GM19099 (cell line): ENCODE results near the gene TMEM239.
A peak's percentile ranks its signal among the peaks of the same experiment; 100 is the strongest.

Experiments
- POLR2A ChIP-seq: IDR thresholded peaks from 3 replicates; pipeline ENCODE4 v1.6.1; 2011; ENCODE audit warnings: low read depth; ENCODE audit not compliant: insufficient read length; ENCODE audit errors: extremely low read depth

The TMEM239 gene

GRCh38 chr20:2798095-2798805 lies 17.9 kb upstream of the TMEM239 start:
- no peak for TF ChIP-seq POLR2A

DNA sequence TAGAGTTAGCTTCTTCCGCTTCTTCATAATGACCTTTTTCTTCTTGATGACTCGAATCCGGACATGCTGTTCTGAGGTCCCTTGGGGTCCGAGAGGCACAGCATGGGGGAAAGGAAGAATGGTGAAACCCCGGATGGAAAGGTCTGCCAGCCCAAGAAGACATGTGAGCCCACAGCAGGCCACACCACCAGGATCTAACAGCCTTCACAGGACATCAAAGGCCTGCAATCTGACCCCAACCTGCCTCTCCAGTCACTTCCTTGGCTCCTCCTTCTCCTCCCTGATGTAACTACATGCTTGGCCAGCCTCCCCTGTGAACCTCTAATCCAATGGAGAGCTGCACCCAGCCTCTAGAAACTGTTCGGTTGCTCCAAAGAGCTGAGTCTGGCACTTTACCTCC lies 17.4 kb upstream of the TMEM239 start:
- TF ChIP-seq POLR2A, result no peak

DNA sequence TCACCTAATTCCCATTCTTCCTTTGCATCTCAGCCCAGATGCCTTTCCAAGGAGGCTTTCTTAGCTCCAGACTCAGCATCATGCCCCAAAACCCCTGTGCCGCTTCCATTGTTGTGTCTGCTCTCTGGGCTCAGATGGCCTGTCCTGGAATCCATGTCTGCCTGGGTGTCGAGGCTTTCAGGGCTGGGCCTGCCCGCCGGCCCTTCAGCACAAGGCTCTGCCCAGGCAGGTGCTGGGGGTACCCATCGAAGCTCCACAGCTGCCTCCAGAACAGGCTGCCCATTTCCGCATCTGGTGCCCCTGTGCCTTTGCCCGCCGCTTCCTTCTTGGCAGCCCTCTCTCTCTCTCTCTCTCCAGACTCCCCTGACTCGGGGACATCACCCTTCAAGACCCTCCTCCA lies 16.9 kb upstream of the TMEM239 start:
- TF ChIP-seq POLR2A, result no peak

GRCh38 chr20:2799688-2800520 lies 16.3 kb upstream of the TMEM239 start:
- TF ChIP-seq POLR2A, result peak; percentile 39

GRCh38 chr20:2800521-2801285 lies 15.5 kb upstream of the TMEM239 start, which contains the start of gene CPXM1:
Gene CPXM1 (minus strand): TSS chr20:2800627. CDS start chr20:2800572, 55 bp downstream.
- TF ChIP-seq POLR2A, result peak; percentile 73

DNA sequence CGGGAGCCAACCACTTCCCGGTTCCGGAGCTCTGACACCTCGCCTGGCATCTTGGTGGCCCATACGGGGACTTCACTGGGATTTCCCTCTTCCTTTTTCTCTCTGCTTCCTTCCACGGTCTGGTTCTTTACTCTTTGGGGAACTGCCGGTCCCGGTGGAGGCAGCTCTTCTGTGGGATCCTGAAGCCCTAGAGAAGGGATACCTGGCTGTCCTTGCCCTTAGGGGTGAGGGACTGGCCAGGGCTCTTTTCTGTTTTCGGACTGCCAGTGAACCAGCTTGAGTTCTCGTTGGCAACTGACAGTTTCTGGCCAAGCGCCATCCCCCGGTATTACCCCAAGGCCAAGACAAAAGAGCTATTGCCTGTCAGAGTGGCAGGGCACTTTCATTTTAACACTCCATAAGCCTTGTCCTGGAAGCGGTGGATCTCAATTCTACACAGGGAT lies 14.9 kb upstream of the TMEM239 start:
- TF ChIP-seq POLR2A, result no peak

DNA sequence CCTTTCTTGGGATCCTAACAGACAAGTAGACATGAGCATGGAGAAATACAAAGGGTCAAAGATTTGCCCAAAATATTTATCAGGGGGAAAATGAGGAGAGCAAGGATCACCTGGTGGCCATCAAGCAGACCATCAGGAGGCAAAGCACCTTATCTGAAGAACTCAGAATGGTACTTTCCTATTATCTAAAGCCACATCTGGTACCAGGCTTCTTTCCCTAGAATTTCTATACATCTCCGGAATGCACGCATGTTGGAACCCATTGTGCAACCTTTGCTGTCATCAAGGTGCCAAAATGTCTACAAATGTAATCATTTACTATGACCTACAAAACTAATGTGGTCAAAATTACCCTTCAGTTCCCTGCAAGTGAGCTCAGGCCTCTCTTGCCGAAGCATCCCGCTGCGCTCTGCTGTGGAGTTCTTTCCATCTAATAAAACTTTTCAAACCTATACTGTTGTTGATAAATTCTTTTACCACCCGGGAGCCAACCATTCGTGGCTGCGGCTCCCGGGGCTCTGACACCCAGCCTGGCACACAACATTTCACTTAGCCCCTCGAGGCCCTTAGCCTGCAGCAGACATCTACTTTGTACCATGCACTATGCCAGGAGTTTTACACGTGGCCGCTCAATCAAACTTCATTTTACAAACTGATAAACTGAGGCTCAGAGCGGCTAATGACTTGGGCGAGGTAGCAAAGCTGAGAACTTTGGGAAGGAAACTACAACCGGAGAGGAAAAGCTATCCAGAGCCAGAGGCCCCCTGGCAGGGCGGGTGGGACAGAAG lies 11.9 kb upstream of the TMEM239 start:
- no peak for TF ChIP-seq POLR2A

GRCh38 chr20:2804852-2805688 lies 11.1 kb upstream of the TMEM239 start:
- no peak for TF ChIP-seq POLR2A

GRCh38 chr20:2805689-2806350 lies 10.3 kb upstream of the TMEM239 start:
- no peak for TF ChIP-seq POLR2A

DNA sequence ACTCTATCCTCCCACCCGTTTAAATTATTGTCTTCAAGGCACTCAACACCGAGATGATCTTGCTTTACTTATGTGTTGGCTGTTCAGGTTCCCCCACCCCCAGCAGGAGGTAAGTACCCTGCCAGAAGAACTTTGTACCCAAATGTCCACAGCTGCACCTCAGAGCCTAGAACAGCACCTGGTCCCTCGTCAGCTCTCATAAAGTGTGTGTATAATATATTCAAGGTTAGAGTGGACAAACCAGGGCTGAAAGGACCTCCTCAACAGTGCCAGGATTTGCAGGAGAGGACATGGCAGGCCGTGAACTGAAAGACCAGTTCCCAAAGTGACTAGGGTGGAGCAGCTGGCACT lies 9.8 kb upstream of the TMEM239 start:
- TF ChIP-seq POLR2A, result no peak

DNA sequence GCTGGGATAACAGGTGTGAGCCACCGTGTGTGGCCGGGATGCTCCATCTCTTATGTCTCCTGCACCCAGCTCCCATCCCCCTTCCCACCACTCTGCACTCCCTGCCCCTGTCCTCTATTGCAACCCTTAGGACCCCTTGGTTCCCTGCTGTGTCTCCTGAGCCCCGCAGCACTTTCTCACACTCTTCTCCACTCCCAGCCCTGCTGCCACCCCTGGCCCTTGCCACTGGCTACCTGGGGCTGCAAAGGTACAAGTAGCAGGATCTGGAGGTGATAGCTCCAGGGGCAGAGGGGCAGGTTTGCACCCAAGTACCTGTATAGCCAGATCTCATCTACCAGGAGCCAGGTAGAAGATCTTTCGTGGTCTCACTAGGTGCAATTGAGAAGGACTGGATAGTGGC lies 9.1 kb upstream of the TMEM239 start:
- TF ChIP-seq POLR2A, result no peak

GRCh38 chr20:2809690-2810089 lies 6.5 kb upstream of the TMEM239 start:
- TF ChIP-seq POLR2A, result no peak

DNA sequence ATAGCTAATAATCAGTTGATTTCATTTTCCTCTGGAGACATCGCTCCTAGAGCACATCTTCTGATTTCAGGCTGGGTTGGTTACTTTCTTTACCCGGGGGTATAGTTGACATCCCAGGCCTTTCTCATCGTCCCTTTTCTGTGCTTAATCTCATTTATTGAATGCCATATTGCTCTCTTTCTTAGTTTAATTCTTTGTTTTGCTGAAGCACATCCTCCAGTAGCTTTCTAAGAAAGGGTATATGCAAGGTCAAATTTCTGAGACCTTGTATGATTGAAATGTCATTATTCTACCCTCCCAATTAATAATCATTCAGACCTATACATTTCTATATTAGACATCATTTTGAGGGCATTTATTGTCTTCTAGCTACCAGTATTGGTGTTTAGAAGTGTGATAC lies 4.0 kb upstream of the TMEM239 start:
- no peak for TF ChIP-seq POLR2A
